Activated CD4-positive, alpha-beta T cell treated with anti-CD3 and anti-CD28 coated beads, Interleukin-2, amount 50 U/mL, for 1 hour (primary cell): ENCODE results near the gene GMPR.
"Not testable (repeated sequence)": the region's sequence is repeated elsewhere in the genome, so short reads cannot be mapped to it uniquely, and the experiment has no call there.

Source experiments
- DNase-seq: peaks from one replicate; pipeline ENCODE4 v3.0.0-alpha.2; 2020

GMPR gene

GRCh38 chr6:16251706-16252105, 13.3 kb downstream of the GMPR start:
- no peak for DNase-seq

DNA sequence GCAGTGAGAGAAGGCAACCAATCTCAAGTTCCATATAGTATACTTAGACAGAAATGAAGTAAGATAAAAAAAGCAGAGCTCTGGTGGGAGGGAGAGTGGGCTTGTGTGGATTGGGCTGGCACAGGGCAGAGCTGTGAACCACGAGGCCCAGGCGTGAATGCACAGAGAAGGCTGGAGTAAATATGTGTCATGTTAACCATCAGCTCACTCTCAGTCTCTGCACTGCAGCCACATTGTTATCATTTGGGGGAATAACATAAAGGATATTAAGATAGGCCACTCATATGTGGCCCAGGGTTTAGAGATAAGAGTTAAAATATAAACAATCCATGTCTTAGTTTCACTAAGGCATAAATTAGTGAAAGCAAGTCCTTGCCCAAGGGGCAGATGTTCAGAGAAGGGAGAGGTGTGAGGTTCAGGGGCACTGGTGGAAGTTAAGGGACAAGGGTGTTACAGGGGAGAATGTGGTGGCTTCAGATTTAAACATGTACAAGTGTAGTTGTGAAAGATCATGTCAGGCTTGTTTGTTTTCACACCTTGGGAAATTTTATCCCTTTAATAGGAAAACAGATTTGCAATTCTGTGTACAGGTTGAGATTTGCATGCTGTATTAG, 14.4 kb downstream of the GMPR start:
- DNase-seq, result no peak

GRCh38 chr6:16253399-16254144, 15.2 kb downstream of the GMPR start:
- no peak for DNase-seq

GRCh38 chr6:16254535-16254934, 16.1 kb downstream of the GMPR start:
- no peak for DNase-seq

DNA sequence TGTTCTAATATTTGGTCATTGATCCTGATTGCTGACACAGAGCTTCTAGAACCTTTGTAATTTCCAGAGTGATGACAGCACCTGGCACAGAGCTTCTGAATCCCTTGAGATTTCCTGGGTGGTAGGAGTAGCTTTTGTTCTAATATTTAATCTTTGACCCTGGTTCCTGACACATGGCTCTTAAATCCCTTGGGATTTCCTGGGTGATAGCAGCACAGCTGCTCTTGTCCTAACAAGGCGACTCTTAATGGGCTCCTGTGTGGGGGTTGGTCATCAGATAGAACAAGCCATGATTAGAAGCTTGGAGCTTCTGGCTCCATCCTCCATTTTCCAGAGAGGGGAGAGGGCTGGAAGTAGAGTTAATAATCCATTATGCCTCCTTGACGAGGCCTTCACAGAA, 18.4 kb downstream of the GMPR start:
- DNase-seq, result no peak

DNA sequence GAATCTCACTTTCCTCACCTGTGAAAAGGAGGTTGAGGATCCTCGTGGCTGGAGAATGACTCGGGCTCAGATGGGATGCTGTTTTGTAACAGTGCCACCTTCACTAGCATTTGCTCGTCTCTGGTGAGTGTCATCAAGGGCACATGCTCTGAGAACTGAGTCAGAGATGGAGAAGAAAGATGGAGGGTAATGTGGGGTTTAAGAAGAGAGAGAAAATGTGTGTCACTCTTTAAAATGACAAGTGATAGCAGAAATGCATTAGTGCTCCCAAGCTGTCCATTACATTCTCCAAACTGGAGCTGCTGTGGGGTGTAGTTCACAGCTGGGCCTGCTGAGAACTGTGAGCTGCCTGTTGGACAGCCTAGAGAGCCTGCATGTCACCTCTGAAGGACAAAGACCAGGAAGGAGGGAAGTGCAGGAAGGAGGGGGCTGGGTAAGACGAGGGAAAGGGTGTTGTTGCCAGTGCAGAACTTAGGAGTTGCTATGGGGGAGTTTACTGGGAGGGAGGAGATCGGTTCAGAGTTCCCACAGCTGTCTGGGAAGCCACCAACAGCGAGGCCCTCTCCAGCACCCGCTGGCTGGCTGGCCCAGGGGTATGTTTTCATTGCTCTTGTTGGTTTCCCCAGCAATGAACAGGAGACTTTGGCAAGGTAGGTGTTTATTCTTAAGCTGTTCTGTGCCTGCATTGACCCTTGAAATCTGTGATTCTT, 19.8 kb downstream of the GMPR start:
- no peak for DNase-seq

GRCh38 chr6:16258709-16259075, 20.3 kb downstream of the GMPR start:
- DNase-seq, result no peak

DNA sequence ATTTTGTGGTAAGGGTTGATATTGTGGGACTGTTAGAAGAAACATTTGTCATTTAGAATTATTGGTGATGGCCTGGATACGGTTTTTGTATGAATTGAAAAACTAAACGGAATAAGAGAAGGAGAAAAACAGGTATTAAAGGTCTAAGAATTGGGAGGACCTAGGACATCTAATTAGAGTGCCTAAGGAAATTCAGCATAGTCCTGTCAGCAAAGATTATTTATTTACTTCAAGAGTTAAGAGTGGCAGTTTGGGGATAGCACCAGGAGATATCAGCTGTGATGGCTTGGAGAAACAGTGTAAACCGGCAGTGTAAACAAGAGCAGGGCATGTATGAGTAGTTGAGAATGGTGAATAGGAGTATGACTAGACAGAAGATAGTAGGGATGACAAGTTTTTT, 21.2 kb downstream of the GMPR start:
- DNase-seq, result not testable (repeated sequence)

GRCh38 chr6:16260602-16261001, 22.2 kb downstream of the GMPR start:
- DNase-seq, result not testable (repeated sequence)

DNA sequence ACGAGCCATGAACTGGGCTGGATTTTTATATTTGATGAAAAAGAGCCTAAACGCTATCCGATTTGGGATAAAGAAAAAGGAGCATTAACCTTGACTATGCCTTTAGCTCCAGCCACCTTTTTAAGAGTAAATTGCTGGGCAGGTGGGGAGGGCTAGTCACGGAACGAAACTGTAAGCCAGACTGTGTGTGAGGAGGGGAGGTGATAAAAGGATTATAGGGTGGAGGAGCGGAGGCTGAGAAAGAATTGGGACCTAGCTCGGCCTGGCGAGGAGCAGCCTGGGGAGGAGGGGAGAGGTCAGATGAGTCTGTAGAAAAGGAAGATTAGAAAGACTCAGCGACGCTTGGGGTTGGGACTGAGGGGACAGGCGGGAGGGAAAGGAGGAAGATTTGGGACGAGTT, 24.4 kb downstream of the GMPR start:
- DNase-seq, result not testable (repeated sequence)

DNA sequence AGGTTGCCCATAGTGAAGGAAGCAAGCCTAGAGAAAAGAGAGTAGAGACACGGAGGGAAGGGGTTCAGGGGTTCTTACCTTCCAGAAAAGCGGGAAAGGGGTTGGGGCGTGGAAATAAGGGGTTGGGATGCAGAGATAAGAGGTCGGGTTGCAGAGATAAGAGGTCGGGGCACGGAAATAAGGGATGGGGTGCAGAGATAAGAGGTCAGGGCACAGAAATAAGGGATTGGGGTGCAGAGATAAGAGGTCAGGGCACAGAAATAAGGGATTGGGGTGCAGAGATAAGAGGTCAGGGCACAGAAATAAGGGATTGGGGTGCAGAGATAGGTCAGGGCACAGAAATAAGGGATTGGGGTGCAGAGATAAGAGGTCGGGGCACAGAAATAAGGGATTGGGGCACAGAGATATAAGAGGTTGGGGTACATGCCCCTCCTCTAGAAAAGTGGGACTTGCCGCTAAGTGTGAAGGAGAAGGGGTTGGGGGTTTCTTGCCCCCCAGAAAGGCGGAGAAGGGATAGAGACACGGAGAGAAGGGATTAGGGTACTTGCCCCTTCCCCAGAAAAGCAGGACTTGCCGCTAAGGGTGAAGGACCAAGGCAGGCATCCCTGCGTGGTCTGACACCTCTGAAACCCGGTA, 25.2 kb downstream of the GMPR start:
- DNase-seq, result not testable (repeated sequence)

DNA sequence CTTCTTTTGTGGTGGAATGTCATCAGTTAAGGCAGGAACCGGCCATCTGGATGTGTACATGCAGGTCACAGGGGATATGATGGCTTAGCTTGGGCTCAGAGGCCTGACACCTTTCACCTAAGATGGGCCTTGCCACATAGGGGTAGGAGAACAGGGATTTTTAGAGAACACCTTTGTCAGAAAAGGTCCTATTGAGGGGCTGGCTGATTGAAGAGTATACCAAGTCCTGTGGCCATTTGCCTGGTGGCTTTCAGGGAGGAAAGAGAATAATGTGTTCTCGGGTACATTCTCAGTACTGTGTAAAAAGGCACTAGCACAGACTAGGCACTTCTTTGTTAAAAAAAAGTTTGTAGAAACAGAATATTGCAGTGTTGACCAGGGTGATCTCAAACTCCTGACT, 26.4 kb downstream of the GMPR start:
- no peak for DNase-seq

DNA sequence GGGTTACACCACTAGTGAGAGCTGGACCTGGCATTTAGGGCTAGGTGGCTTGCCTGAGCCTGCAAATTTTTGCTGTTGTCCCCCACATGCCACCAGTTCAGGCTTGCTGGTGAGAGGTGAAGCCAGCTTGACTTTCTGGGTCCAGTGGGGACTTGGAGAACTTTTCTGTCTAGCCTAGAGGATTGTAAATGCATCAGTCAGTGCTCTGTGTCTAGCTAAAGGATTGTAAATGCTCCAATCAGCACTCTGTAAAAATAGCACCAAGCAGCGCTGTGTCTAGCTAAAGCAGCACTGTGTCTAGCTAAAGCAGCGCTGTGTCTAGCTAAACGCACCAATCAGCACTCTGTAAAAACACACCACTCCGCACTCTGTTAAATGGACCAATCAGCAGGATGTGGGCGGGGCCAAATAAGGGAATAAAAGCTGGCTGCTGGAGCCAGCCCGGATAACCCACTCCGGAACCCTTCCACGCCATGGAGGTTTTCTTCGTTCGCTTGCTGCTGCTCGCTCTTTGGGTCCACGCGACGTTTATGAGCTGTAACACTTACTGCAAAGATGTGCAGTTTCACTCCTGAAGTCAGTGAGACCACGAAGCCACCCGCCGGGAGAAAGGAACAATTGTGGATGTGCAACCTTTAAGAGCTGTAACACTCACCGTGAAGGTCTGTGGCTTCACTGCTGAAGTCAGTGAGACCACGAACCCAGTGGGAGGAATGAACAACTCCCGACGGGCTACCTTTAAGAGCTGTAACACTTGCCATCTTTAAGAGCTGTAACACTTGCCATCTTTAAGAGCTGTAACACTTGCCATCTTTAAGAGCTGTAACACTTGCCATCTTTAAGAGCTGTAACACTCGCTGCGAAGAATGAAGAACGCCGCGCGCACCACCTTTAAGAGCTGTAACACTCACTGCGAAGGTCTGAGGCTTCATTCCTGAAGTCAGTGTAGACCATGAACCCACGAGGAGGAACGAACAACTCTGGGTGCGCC, 27.3 kb downstream of the GMPR start:
- no peak for DNase-seq

GRCh38 chr6:16267428-16268263, 29.3 kb downstream of the GMPR start:
- no peak for DNase-seq

- DNase-seq, result not testable (repeated sequence)
Measured at GRCh38 chr6:16269442-16270070, 31.2 kb downstream of the GMPR start.

- no peak for DNase-seq
Measured at GRCh38 chr6:16270178-16270794, 31.9 kb downstream of the GMPR start.

- no peak for DNase-seq
Measured at GRCh38 chr6:16271428-16271827, 33.0 kb downstream of the GMPR start.

GRCh38 chr6:16272201-16272600, 33.8 kb downstream of the GMPR start:
- no peak for DNase-seq

- DNase-seq, result no peak
Measured at GRCh38 chr6:16273256-16273655, 34.9 kb downstream of the GMPR start.

DNA sequence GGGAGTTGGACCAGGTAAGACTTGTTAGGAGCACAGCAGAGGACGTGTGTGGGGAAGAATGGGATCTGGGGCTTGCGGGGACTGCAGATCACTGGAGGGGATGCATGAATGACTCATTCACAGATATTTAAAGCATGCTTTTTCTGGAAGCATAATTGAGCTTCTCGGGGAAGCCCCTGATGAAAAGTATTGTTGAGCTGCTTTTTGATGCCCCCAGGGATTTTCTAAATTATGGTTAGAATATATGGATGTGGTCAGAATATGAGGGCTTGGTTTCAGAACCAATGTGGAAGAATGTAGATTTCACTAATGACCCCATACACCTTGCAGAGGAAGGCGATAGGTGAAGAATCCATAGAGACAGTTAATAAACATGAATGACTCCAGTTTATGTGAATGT, 36.1 kb downstream of the GMPR start:
- DNase-seq, result no peak
